Inferior parietal cortex (tissue), 1 donor: ENCODE results near the gene RAVER2.
A peak's percentile ranks its signal among the peaks of the same experiment; 100 is the strongest.
"Not testable (repeated sequence)": the region's sequence is repeated elsewhere in the genome, so short reads cannot be mapped to it uniquely, and the experiment has no call there.

Source experiments
- DNase-seq: peaks from one replicate; pipeline ENCODE4 v3.0.0-alpha.2; 2016; ENCODE audit errors: extremely low spot score

Gene RAVER2

GRCh38 chr1:64745986-64746940, 1.4 kb downstream of the RAVER2 start:
- DNase-seq, result peak; percentile 44

- DNase-seq, result no peak
Measured at GRCh38 chr1:64748222-64748621, 3.3 kb downstream of the RAVER2 start.

- no peak for DNase-seq
Measured at GRCh38 chr1:64748706-64749105, 3.8 kb downstream of the RAVER2 start.

GRCh38 chr1:64750092-64750491, 5.2 kb downstream of the RAVER2 start:
- DNase-seq, result no peak

GRCh38 chr1:64750875-64751274, 6.0 kb downstream of the RAVER2 start:
- DNase-seq, result no peak

GRCh38 chr1:64754173-64754572, 9.3 kb downstream of the RAVER2 start:
- DNase-seq, result no peak

- no peak for DNase-seq
Measured at GRCh38 chr1:64755361-64755760, 10.5 kb downstream of the RAVER2 start.

- DNase-seq, result no peak
Measured at GRCh38 chr1:64756770-64757169, 11.9 kb downstream of the RAVER2 start.

- no peak for DNase-seq
Measured at GRCh38 chr1:64757213-64757612, 12.3 kb downstream of the RAVER2 start.

- no peak for DNase-seq
Measured at GRCh38 chr1:64758233-64758632, 13.4 kb downstream of the RAVER2 start.

- DNase-seq, result no peak
Measured at GRCh38 chr1:64759968-64760367, 15.1 kb downstream of the RAVER2 start.

GRCh38 chr1:64765012-64765411, 20.1 kb downstream of the RAVER2 start:
- no peak for DNase-seq

- DNase-seq, result no peak
Measured at GRCh38 chr1:64765826-64766225, 21.0 kb downstream of the RAVER2 start.

- DNase-seq, result no peak
Measured at GRCh38 chr1:64766429-64766828, 21.6 kb downstream of the RAVER2 start.

- DNase-seq, result no peak
Measured at GRCh38 chr1:64769482-64769881, 24.6 kb downstream of the RAVER2 start.

GRCh38 chr1:64769971-64770370, 25.1 kb downstream of the RAVER2 start:
- DNase-seq, result no peak

GRCh38 chr1:64773306-64773705, 28.4 kb downstream of the RAVER2 start:
- not testable (repeated sequence) for DNase-seq

- no peak for DNase-seq
Measured at GRCh38 chr1:64775113-64775512, 30.2 kb downstream of the RAVER2 start.

GRCh38 chr1:64782044-64782443, 37.2 kb downstream of the RAVER2 start:
- DNase-seq, result not testable (repeated sequence)

- not testable (repeated sequence) for DNase-seq
Measured at GRCh38 chr1:64782848-64783247, 38.0 kb downstream of the RAVER2 start.

GRCh38 chr1:64790832-64791487, 46.1 kb downstream of the RAVER2 start:
- no peak for DNase-seq

GRCh38 chr1:64798872-64799271, 54.0 kb downstream of the RAVER2 start:
- no peak for DNase-seq
